SK-N-MC (cell line): ENCODE results near the gene TLE2.
"Not testable (repeated sequence)": the region's sequence is repeated elsewhere in the genome, so short reads cannot be mapped to it uniquely, and the experiment has no call there.

Source experiments
- DNase-seq: peaks from one replicate; pipeline ENCODE4 v3.0.0-alpha.2; 2011; ENCODE audit warnings: low read depth, low spot score
- H3K27ac ChIP-seq: fragments of 200-600 bp; sonication (generic); 2 replicates; pipeline ENCODE4 v1.5.1; 2016; ENCODE audit warnings: mixed run types
- H3K36me3 ChIP-seq: fragments of 200-600 bp; sonication (generic); 2 replicates; pipeline ENCODE4 v1.6.1; 2017; ENCODE audit warnings: antibody characterized with exemption, low read length, mixed read lengths; ENCODE audit not compliant: insufficient read depth
- H3K4me3 ChIP-seq: fragments of 200-600 bp; sonication (generic); 2 replicates; pipeline ENCODE4 v1.5.1; 2016
- H3K9ac ChIP-seq: fragments of 200-600 bp; sonication (generic); 2 replicates; pipeline ENCODE4 v1.8.0; 2017; ENCODE audit warnings: mixed run types, mixed read lengths; ENCODE audit not compliant: insufficient read length
- H3K9me3 ChIP-seq: fragments of 200-600 bp; sonication (generic); 2 replicates; pipeline ENCODE4 v1.6.1; 2017; ENCODE audit warnings: low read depth, mild to moderate bottlenecking, antibody characterized with exemption, low read length, moderate library complexity, mixed read lengths
- EZH2 ChIP-seq: fragments of 200-600 bp; sonication (generic); IDR thresholded peaks from one replicate; pipeline ENCODE4 v1.6.1; 2017; ENCODE audit warnings: antibody characterized with exemption
- FOXP2 ChIP-seq: optimal IDR thresholded peaks from 2 replicates; pipeline ENCODE3; 2011; ENCODE audit warnings: mild to moderate bottlenecking, moderate library complexity; ENCODE audit not compliant: insufficient read depth; ENCODE audit errors: extremely low read length, control extremely low read depth
- POLR2AphosphoS5 ChIP-seq: IDR thresholded peaks from 2 replicates; pipeline ENCODE4 v1.6.1; 2012; ENCODE audit warnings: mild to moderate bottlenecking, low read depth, low read length, borderline replicate concordance

The TLE2 gene

GRCh38 chr19:3001235-3001800 lies 27.8 kb downstream of the TLE2 start:
- Histone ChIP-seq H3K4me3 (no peak overlapping the region), H3K9me3 (no peaks in the 10 kb centered on the region), H3K9ac (no peak overlapping the region), H3K27ac (no peak overlapping the region), H3K36me3 (no peaks in the 10 kb centered on the region)
- no peak for DNase-seq
- TF ChIP-seq EZH2 (no peak), FOXP2 (no peak), POLR2AphosphoS5 (no peak)

GRCh38 chr19:2998642-2999041 lies 30.4 kb downstream of the TLE2 start:
- Histone ChIP-seq H3K27ac (no peak overlapping the region), H3K4me3 (no peak overlapping the region), H3K9me3 (no peaks in the 10 kb centered on the region), H3K9ac (no peak overlapping the region), H3K36me3 (no peaks in the 10 kb centered on the region)
- TF ChIP-seq POLR2AphosphoS5 (no peak), EZH2 (no peak), FOXP2 (no peak)
- DNase-seq, result no peak

GRCh38 chr19:2997720-2998119 lies 31.4 kb downstream of the TLE2 start:
- no peak for DNase-seq
- Histone ChIP-seq H3K9ac (no peak overlapping the region), H3K27ac (no peak overlapping the region), H3K4me3 (no peak overlapping the region), H3K36me3 (no peaks in the 10 kb centered on the region), H3K9me3 (no peaks in the 10 kb centered on the region)
- TF ChIP-seq EZH2 (no peak), POLR2AphosphoS5 (no peak), FOXP2 (no peak)

GRCh38 chr19:2994588-2995131 lies 34.4 kb downstream of the TLE2 start:
- Histone ChIP-seq H3K27ac (no peak overlapping the region), H3K9me3 (no peaks in the 10 kb centered on the region), H3K4me3 (no peak overlapping the region), H3K9ac (no peak overlapping the region), H3K36me3 (no peaks in the 10 kb centered on the region)
- TF ChIP-seq POLR2AphosphoS5, result no peak
- TF ChIP-seq EZH2, result no peak
- TF ChIP-seq FOXP2, result no peak
- no peak for DNase-seq

GRCh38 chr19:2993579-2993978 lies 35.5 kb downstream of the TLE2 start:
- H3K9me3 ChIP-seq, result no peaks in the 10 kb centered on the region
- no peak for DNase-seq
- H3K4me3 ChIP-seq, result no peak overlapping the region
- H3K9ac ChIP-seq, result no peak overlapping the region
- H3K36me3 ChIP-seq, result no peaks in the 10 kb centered on the region
- TF ChIP-seq EZH2 (no peak), FOXP2 (no peak), POLR2AphosphoS5 (no peak)
- no peak overlapping the region for H3K27ac ChIP-seq

GRCh38 chr19:2992958-2993357 lies 36.1 kb downstream of the TLE2 start:
- no peaks in the 10 kb centered on the region for H3K9me3 ChIP-seq
- TF ChIP-seq EZH2 (no peak), FOXP2 (no peak), POLR2AphosphoS5 (no peak)
- no peak overlapping the region for H3K27ac ChIP-seq
- DNase-seq, result no peak
- no peak overlapping the region for H3K4me3 ChIP-seq
- no peaks in the 10 kb centered on the region for H3K36me3 ChIP-seq
- no peak overlapping the region for H3K9ac ChIP-seq

GRCh38 chr19:2992333-2992732 lies 36.7 kb downstream of the TLE2 start:
- H3K36me3 ChIP-seq, H3K4me3 ChIP-seq, H3K9ac ChIP-seq, H3K27ac ChIP-seq, H3K9me3 ChIP-seq, DNase-seq: not testable (repeated sequence)

- no peaks in the 10 kb centered on the region for H3K9me3 ChIP-seq
- no peak overlapping the region for H3K27ac ChIP-seq
- TF ChIP-seq POLR2AphosphoS5 (no peak), EZH2 (no peak), FOXP2 (no peak)
- no peak for DNase-seq
- H3K4me3 ChIP-seq, result no peak overlapping the region
- H3K36me3 ChIP-seq, result no peaks in the 10 kb centered on the region
- no peak overlapping the region for H3K9ac ChIP-seq
Observed at GRCh38 chr19:2989236-2989946, 39.7 kb downstream of the TLE2 start.
